NT2/D1 (cell line): ENCODE measurements around the gene SEC24C.

Source experiments
- SUZ12 ChIP-seq: IDR thresholded peaks from 2 replicates; pipeline ENCODE4 v1.6.1; 2011; ENCODE audit not compliant: insufficient read length, insufficient read depth; ENCODE audit errors: extremely low read depth
- ZNF274 ChIP-seq: IDR thresholded peaks from 2 replicates; pipeline ENCODE4 v1.6.1; 2011; ENCODE audit warnings: mild to moderate bottlenecking, low read depth, low read length

GRCh38 chr10:73788864-73789658, 44.9 kb downstream of the SEC24C start:
- TF ChIP-seq ZNF274 (no peak), SUZ12 (no peak)
